ENCODE data around the gene CST9L. TPM values are rescaled to one million over a fixed set of nuclear protein-coding genes. Genes with fewer than 3 reads are reported as not detected.
"Not testable (repeated sequence)": the region's sequence is repeated elsewhere in the genome, so short reads cannot be mapped to it uniquely, and the experiment has no call there.

Gene CST9L
- total RNA-seq, 2 experiments from 2014 or later = not detected

DNA sequence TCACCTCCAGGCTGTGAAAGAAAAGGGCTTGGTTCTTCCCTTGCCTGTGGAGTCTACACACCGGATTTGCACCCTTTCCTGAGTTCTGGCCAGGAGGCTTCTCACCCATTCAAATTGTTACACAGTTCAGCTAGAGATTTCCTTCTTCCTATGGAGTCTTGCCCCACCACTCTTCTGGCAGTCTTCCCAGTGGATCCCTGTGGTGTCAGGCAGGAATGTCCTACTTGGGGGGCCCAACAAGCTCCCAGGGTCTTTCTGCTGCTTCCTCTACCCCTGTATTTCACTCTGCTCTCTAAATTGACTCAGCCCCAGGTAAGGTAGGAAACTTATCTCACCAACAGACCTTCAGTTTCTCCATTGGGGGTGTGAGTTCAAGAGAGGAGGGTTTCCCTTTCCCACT is 14.0 kb upstream of the CST9L start:
- Mint-ChIP-seq H3K4me3 (no peak overlapping the region), H3K27ac (no peak overlapping the region), H3K36me3 (ENCODE audit: low read depth) (no peaks in the 10 kb centered on the region), H3K4me1 (ENCODE audit: low read depth) (no peaks in the 10 kb centered on the region), H3K9me3 (no peaks in the 10 kb centered on the region), H3K27me3 (peaks cover 27% of the 10 kb centered on the region)
- peaks cover 0 to 3% of the 10 kb centered on the region in 2 experiments for H3K9me3 ChIP-seq (ENCODE audit: control insufficient read depth in 1 of 2, insufficient read depth in 1 of 2, low read length in 2 of 2)
- H3K4me3 ChIP-seq (ENCODE audit: low read length) = no peak overlapping the region
- ATAC-seq (ENCODE audit: poor library complexity) (no peak), DNase-seq (no peak)
- intact Hi-C loops (cut with DNase I, micrococcal nuclease) = loop anchor here in 1 of 2 experiments (10.0 kb wide), 1 partner anchor 63 kb away; no protein-coding TSS in a partner anchor
- POLR2A ChIA-PET = no interaction called here
- TF ChIP-seq, protein P1, sequence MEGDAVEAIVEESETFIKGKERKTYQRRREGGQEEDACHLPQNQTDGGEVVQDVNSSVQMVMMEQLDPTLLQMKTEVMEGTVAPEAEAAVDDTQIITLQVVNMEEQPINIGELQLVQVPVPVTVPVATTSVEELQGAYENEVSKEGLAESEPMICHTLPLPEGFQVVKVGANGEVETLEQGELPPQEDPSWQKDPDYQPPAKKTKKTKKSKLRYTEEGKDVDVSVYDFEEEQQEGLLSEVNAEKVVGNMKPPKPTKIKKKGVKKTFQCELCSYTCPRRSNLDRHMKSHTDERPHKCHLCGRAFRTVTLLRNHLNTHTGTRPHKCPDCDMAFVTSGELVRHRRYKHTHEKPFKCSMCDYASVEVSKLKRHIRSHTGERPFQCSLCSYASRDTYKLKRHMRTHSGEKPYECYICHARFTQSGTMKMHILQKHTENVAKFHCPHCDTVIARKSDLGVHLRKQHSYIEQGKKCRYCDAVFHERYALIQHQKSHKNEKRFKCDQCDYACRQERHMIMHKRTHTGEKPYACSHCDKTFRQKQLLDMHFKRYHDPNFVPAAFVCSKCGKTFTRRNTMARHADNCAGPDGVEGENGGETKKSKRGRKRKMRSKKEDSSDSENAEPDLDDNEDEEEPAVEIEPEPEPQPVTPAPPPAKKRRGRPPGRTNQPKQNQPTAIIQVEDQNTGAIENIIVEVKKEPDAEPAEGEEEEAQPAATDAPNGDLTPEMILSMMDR (IDR thresholded peaks at IDR 0.05) = no peak
- H3K27ac ChIP-seq (ENCODE audit: low read depth in 1 of 2, low read length in 2 of 2) = no peak overlapping the region
- H3K36me3 ChIP-seq (ENCODE audit: insufficient read depth, low read length) = no peaks in the 10 kb centered on the region
- no peaks in the 10 kb centered on the region for H3K4me1 ChIP-seq (ENCODE audit: insufficient read depth, low read length)
- CTCF ChIA-PET = no interaction called here
- H3K27me3 ChIP-seq (ENCODE audit: control insufficient read depth in 1 of 2, insufficient read depth in 2 of 2, low read length in 2 of 2) = peaks cover 5 to 17% of the 10 kb centered on the region in 2 experiments

DNA sequence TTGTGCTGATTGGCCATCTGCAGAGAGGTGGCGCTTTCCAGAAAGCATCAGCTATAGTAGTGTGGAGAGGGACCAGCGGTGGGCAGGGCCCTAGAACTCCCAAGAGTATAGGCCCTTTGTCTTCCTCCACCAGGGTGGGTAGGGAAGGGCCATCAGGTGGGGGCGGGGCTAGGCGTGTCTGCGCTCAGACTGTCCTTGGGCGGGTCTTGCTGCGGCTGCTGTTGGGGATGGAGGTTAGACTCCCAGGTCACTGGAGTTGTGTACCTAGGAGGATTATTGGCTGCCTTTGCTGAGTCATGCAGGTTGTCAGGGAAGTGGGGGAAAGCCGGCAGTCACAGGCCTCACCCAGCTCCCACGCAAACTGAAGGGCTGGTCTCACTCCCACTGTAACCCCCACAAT is 13.5 kb upstream of the CST9L start:
- not testable (repeated sequence) for H3K36me3 Mint-ChIP-seq (ENCODE audit: low read depth)
- intact Hi-C loops (cut with DNase I, micrococcal nuclease) = loop anchor here in 1 of 2 experiments (10.0 kb wide), 1 partner anchor 63 kb away; no protein-coding TSS in a partner anchor

DNA sequence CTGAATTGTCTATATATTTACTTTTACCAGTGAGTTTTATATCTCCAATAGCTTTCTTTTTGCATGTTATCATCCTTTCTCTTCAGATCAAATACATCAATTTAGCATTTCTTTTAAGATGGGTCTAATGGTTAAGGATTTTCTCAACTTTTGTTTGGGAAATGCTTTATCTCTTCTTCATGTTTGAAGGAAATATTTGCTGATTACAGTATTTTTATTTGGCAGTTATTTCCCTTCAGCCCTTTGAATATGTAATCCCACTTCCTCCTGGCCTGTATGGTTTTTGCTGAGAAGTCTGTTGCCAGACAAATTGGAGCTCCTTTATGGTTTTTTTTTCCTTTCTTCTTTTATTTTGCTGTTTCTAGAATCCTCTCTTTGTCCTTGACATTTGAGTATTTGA is 6.7 kb upstream of the CST9L start:
- Mint-ChIP-seq H3K4me3 (no peak overlapping the region), H3K27me3 (no peaks in the 10 kb centered on the region), H3K36me3 (ENCODE audit: low read depth) (no peaks in the 10 kb centered on the region), H3K9me3 (no peaks in the 10 kb centered on the region), H3K27ac (no peak overlapping the region), H3K4me1 (ENCODE audit: low read depth) (no peaks in the 10 kb centered on the region)
- ChIA-PET POLR2A (no interaction called here), CTCF (no interaction called here)
- Histone ChIP-seq H3K4me3 (ENCODE audit: low read length) (no peak overlapping the region), H3K4me1 (ENCODE audit: insufficient read depth, low read length) (no peaks in the 10 kb centered on the region), H3K36me3 (ENCODE audit: insufficient read depth, low read length) (no peaks in the 10 kb centered on the region), H3K9me3 (ENCODE audit: control insufficient read depth in 1 of 2, insufficient read depth in 1 of 2, low read length in 2 of 2) (no peaks in the 10 kb centered on the region), H3K27me3 (ENCODE audit: control insufficient read depth in 1 of 2, insufficient read depth in 2 of 2, low read length in 2 of 2) (no peaks in the 10 kb centered on the region), H3K27ac (ENCODE audit: low read depth in 1 of 2, low read length in 2 of 2) (no peak overlapping the region)
- intact Hi-C loops (cut with DNase I, micrococcal nuclease) = no loop called here
- DNase-seq = no peak
- TF ChIP-seq, protein P1 (IDR thresholded peaks at IDR 0.05) = no peak
- ATAC-seq (ENCODE audit: poor library complexity) = no peak

More for the DNA sequence above, 13.5 kb upstream of the CST9L start:
- H3K9me3 Mint-ChIP-seq; H3K4me1 ChIP-seq (ENCODE audit: insufficient read depth, low read length); H3K27ac ChIP-seq (ENCODE audit: low read depth in 1 of 2, low read length in 2 of 2); H3K36me3 ChIP-seq (ENCODE audit: insufficient read depth, low read length); H3K27ac Mint-ChIP-seq; ATAC-seq (ENCODE audit: poor library complexity); DNase-seq; H3K4me3 ChIP-seq (ENCODE audit: low read length); H3K4me1 Mint-ChIP-seq (ENCODE audit: low read depth); POLR2A ChIA-PET; H3K4me3 Mint-ChIP-seq; CTCF ChIA-PET; H3K9me3 ChIP-seq (ENCODE audit: control insufficient read depth in 1 of 2, insufficient read depth in 1 of 2, low read length in 2 of 2): not testable (repeated sequence)
- peaks cover 3 to 17% of the 10 kb centered on the region in 2 experiments for H3K27me3 ChIP-seq (ENCODE audit: control insufficient read depth in 1 of 2, insufficient read depth in 2 of 2, low read length in 2 of 2)
- H3K27me3 Mint-ChIP-seq = peaks cover 27% of the 10 kb centered on the region

DNA sequence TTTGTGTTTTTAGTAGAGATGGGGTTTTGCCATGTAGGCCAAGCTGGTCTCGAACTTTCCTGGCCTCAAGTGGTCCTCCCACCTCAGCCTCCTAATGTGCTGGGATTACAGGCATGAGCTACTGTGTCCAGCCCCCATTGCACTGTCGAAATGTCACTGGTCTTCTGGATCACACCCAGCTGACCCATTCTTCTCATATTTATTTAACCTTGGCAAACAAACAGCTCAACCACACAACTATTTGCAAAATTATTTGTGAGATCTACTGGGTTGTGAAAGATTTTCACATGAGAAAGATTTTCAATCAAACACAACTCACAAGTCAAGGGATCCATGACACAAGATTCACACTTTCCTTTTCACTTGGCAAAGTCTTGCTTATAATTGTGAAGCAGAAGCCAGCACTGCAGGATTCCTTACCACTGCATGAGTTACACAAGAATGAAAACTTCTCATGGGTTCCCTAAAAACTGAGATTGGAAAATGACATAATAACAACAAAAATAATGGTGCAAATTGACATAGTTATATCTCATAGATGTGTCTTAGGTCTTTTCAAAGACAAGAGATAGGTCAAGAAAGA is 2.0 kb upstream of the CST9L start:
- no peaks in the 10 kb centered on the region for H3K36me3 ChIP-seq (ENCODE audit: insufficient read depth, low read length)
- no peaks in the 10 kb centered on the region for H3K9me3 Mint-ChIP-seq
- no peak overlapping the region for H3K27ac ChIP-seq (ENCODE audit: low read depth in 1 of 2, low read length in 2 of 2)
- H3K27me3 ChIP-seq (ENCODE audit: control insufficient read depth in 1 of 2, insufficient read depth in 2 of 2, low read length in 2 of 2) = no peaks in the 10 kb centered on the region
- no peaks in the 10 kb centered on the region for H3K4me1 Mint-ChIP-seq (ENCODE audit: low read depth)
- no peak for ATAC-seq (ENCODE audit: poor library complexity)
- H3K36me3 Mint-ChIP-seq (ENCODE audit: low read depth) = no peaks in the 10 kb centered on the region
- no peaks in the 10 kb centered on the region for H3K9me3 ChIP-seq (ENCODE audit: control insufficient read depth in 1 of 2, insufficient read depth in 1 of 2, low read length in 2 of 2)
- ChIA-PET POLR2A (no interaction called here), CTCF (no interaction called here)
- H3K4me3 ChIP-seq (ENCODE audit: low read length) = no peak overlapping the region
- intact Hi-C loops (cut with DNase I, micrococcal nuclease) = no loop called here
- no peak overlapping the region for H3K27ac Mint-ChIP-seq
- TF ChIP-seq, protein P1 (IDR thresholded peaks at IDR 0.05) = no peak
- peaks cover 15% of the 10 kb centered on the region for H3K27me3 Mint-ChIP-seq
- no peak overlapping the region for H3K4me3 Mint-ChIP-seq
- no peak for DNase-seq
- no peaks in the 10 kb centered on the region for H3K4me1 ChIP-seq (ENCODE audit: insufficient read depth, low read length)

Measured in CD4-positive, alpha-beta T cell (primary cell).